ENCODE measurements around the gene ITGA6.

ITGA6 gene

DNA sequence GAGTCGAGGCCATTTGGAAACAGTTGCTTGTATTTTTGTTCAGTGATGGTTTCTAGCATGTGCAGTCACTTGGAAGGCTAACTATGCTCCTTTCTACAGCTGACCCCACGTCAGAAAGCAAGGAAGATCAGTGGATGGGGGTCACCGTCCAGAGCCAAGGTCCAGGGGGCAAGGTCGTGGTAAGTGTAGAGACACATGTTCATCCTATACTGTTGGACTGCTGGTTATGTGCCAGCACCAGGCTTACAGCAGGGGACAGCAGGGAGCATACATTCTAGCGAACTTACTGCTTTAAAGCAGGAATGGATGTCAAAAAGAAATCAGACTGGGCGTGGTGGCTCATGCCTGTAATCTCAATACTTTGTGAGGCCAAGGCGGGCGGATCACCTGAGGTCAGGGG, 40.0 kb downstream of the ITGA6 start:
- no peak for DNase-seq

- DNase-seq, result no peak
These were observed 43.9 kb downstream of the ITGA6 start for GRCh38 chr2:172470958-172471922.

DNA sequence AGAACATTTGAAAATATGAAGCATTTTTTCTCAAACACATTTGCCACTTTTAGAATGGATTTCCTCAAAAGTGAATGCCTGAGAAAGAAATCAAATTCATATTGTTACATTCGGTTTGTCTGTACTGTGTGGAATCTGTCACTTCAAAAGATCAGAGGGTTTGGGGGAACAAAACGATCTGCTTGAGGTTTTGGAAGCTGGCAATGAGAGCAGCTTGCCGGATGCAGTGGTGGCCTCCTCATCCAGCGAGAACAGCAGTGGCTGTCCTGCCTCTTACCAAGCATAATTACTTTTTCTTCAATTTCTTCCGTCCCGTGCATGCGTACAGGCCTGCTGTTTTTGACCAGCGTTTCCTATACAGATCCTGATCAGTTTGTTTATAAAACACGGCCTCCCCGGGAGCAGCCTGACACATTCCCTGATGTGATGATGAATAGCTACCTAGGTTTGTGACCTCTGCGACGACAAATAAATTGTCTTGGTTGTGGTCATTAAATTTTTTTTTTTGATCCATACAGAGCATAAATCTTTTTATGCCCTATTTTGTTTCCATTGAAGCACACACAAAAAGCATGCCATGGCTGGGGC, 45.2 kb downstream of the ITGA6 start:
- no peak for DNase-seq

- no peak for DNase-seq
These were observed 45.8 kb downstream of the ITGA6 start for GRCh38 chr2:172473167-172473566.

GRCh38 chr2:172478353-172478752, 51.0 kb downstream of the ITGA6 start:
- DNase-seq, result no peak

DNA sequence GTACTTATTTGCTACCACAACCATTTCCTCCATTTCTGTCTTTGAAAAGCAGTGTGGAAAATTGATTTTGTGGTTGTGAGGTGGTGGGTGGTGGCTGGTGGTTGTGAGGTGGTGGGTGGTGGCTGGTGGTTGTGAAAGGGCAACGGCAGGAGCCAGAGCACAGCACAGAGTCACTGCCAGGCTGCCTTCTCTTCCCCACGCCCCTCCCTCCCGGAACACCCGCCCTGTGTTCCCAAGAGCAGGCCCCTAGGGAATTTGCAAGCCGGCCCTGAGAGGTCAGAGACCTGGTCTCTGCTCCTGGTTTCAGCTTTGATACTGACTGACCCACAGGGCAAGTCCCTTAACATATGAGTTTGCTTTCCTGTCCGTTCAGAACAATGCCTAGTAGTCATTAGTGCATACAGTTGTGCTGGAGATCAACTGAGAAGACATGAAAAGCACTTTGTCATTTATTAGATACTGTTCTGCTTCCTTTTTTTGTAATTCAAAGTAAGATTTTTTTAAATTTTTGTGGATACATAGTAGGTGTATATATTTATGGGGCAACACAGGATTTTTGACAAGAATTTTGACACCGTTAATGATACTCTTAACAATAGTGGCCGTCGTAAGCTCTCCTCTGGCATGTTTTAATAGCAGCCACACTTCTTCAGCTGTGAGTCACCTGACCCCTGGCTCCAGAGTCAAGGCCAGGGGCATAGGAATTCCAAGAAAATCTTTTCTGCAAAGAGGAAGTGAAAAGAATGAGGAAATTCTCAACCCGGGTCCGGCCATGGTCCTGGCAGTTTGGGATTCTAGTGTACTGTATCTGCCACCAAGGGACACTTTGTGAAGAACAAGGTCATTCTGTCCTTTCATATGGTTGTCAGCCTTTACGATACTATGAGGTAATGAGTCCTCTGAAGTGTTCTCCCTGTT, 53.2 kb downstream of the ITGA6 start:
- DNase-seq, result no peak

- DNase-seq, result no peak
These were observed 54.3 kb downstream of the ITGA6 start for GRCh38 chr2:172481507-172482262.

- DNase-seq, result no peak
These were observed 56.9 kb downstream of the ITGA6 start for GRCh38 chr2:172484253-172484652.

- DNase-seq, result no peak
These were observed 57.3 kb downstream of the ITGA6 start for GRCh38 chr2:172484706-172485105.

- DNase-seq, result no peak
These were observed 61.2 kb downstream of the ITGA6 start for GRCh38 chr2:172488556-172488955.

- DNase-seq, result no peak
These were observed 62.3 kb downstream of the ITGA6 start for GRCh38 chr2:172489681-172490080.

- DNase-seq, result no peak
These were observed 68.8 kb downstream of the ITGA6 start for GRCh38 chr2:172496160-172496608.

GRCh38 chr2:172507199-172507598, 79.8 kb downstream of the ITGA6 start:
- no peak for DNase-seq

- DNase-seq, result no peak
These were observed 82.7 kb downstream of the ITGA6 start for GRCh38 chr2:172510088-172510487.

DNA sequence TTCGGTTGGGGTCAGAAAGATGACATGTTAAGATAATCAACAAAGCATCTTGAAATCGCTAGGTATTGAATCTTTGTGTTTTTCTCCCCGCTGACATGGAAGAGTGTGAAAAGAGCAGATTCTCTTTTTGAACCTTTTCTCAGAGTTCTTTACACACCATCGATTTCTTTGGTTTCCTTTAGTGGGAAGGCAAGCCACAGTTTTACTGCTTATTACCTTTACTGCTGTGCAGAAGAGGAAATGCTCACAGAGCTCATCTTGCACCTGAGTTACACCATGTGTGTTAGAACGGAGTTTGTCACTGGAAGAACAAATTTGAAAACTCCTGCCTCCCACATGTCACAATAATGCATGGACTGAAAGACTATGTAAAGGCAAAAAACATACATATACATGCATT, 83.2 kb downstream of the ITGA6 start:
- DNase-seq, result no peak

DNA sequence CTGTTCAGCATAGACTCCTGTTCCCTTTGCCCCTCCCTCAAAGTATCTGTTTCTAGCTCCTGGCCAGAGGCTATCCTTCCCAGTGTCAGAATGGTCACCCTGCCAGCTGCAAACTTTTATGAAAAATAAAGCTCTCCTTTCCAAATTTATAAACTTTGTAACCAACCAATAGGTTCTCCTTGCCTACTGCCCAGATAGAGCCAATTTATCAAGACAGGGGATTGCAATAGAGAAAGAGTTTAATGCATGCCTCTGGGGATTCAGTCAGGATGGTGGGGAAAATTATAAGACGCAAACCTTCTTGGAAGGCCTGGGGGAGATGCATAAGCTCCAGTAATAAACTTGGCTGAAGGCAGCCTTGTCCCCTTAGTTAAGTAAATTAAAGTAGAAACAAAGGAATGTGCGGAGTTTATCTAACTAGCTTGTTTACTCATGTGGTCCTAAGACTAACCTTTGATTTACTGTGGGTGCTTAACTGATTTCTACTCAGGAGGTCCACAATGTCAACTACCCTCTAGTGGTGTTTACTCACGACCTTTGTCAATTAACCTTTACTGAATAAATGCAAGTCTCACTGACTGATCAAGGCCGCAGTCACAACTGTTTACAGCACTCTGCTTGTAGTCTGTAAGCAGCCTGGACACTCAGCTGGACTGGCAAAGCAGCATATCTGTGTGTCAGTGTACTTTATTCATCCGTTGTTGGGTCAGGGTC, 85.6 kb downstream of the ITGA6 start:
- DNase-seq, result no peak

DNA sequence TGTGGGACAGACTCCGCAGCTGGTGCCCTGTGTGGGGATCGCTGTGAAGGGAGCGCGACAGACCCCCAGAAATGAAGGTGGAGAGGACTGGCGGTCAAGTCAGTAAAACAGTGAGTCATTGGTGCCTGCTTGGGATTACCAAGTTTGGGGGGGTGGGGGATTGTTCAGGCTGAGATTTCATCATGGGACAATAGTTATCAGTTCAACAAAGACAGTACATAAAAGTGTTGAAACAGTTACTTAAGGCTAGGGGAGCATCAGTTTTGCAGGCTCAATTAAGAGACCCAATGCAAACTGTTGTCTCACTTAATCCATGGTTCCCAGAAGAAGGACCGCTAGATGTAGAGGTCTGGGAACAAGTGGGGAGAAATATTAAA, 86.1 kb downstream of the ITGA6 start:
- no peak for DNase-seq

GRCh38 chr2:172513935-172514586, 86.7 kb downstream of the ITGA6 start:
- DNase-seq, result no peak

- DNase-seq, result no peak
These were observed 88.9 kb downstream of the ITGA6 start for GRCh38 chr2:172516299-172516698.

- no peak for DNase-seq
These were observed 91.6 kb downstream of the ITGA6 start for GRCh38 chr2:172518995-172519394.

- no peak for DNase-seq
These were observed 98.2 kb downstream of the ITGA6 start for GRCh38 chr2:172525601-172526000.
